DOHH2 (cell line): ENCODE data around the gene TNS1.

Source experiments
- EZH2phosphoT487 ChIP-seq: fragments of 200-600 bp; sonication (generic); IDR thresholded peaks from 2 replicates; pipeline ENCODE4 v1.6.1; 2017; ENCODE audit warnings: borderline replicate concordance, mild to moderate bottlenecking, antibody characterized with exemption, low read length, moderate library complexity, mixed read lengths
- TF ChIP-seq, protein P1 (sequence below): fragments of 200-600 bp; sonication (generic); IDR thresholded peaks from one replicate; pipeline ENCODE4 v1.5.1; 2014; ENCODE audit warnings: antibody characterized with exemption, mild to moderate bottlenecking, low read depth, low read length; ENCODE audit not compliant: poor library complexity, severe bottlenecking

- TF ChIP-seq, protein P1, sequence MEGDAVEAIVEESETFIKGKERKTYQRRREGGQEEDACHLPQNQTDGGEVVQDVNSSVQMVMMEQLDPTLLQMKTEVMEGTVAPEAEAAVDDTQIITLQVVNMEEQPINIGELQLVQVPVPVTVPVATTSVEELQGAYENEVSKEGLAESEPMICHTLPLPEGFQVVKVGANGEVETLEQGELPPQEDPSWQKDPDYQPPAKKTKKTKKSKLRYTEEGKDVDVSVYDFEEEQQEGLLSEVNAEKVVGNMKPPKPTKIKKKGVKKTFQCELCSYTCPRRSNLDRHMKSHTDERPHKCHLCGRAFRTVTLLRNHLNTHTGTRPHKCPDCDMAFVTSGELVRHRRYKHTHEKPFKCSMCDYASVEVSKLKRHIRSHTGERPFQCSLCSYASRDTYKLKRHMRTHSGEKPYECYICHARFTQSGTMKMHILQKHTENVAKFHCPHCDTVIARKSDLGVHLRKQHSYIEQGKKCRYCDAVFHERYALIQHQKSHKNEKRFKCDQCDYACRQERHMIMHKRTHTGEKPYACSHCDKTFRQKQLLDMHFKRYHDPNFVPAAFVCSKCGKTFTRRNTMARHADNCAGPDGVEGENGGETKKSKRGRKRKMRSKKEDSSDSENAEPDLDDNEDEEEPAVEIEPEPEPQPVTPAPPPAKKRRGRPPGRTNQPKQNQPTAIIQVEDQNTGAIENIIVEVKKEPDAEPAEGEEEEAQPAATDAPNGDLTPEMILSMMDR, result no peak
- TF ChIP-seq EZH2phosphoT487, result no peak
Observed at GRCh38 chr2:217757108-217757463, 245.7 kb downstream of the TNS1 start.
